Hepatocyte (in vitro differentiated cells): ENCODE measurements around the gene PCCA. TPM values are rescaled to one million over a fixed set of nuclear protein-coding genes. Genes with fewer than 3 reads are reported as not detected.
A peak's percentile ranks its signal among the peaks of the same experiment; 100 is the strongest.

ENCODE experiments used
- DNase-seq: peaks from one replicate; pipeline ENCODE4 v3.0.0-alpha.2; 2016; ENCODE audit warnings: low spot score
- H2AFZ ChIP-seq: fragments of 200-600 bp; sonication (generic); 2 replicates; pipeline ENCODE4 v1.6.0; 2016; ENCODE audit warnings: antibody characterized with exemption, mild to moderate bottlenecking
- H3K27ac ChIP-seq: fragments of 200-600 bp; sonication (generic); 2 replicates; pipeline ENCODE4 v1.5.1; 2016; ENCODE audit warnings: mild to moderate bottlenecking
- H3K27me3 ChIP-seq: fragments of 200-600 bp; sonication (generic); 2 replicates; pipeline ENCODE4 v1.6.1; 2016
- H3K36me3 ChIP-seq: fragments of 200-600 bp; sonication (generic); replicated peaks from 2 replicates; pipeline ENCODE4 v1.5.1; 2016; ENCODE audit warnings: low read depth; ENCODE audit not compliant: insufficient read depth
- H3K4me1 ChIP-seq: fragments of 200-600 bp; sonication (generic); 2 replicates; pipeline ENCODE4 v1.5.1; 2016; ENCODE audit warnings: mild to moderate bottlenecking, moderate library complexity; ENCODE audit not compliant: insufficient read depth
- H3K4me2 ChIP-seq: fragments of 200-600 bp; sonication (generic); 2 replicates; pipeline ENCODE4 v1.6.0; 2016
- H3K4me3 ChIP-seq: fragments of 200-600 bp; sonication (generic); 2 replicates; pipeline ENCODE4 v1.5.1; 2016; ENCODE audit warnings: mild to moderate bottlenecking
- H3K79me2 ChIP-seq: fragments of 200-600 bp; sonication (generic); 2 replicates; pipeline ENCODE4 v1.6.0; 2017; ENCODE audit warnings: mild to moderate bottlenecking
- H3K9me2 ChIP-seq: fragments of 200-600 bp; sonication (generic); replicated peaks from 2 replicates; pipeline ENCODE4 v1.6.0; 2017; ENCODE audit warnings: mild to moderate bottlenecking; ENCODE audit not compliant: insufficient read depth
- H3K9me3 ChIP-seq: fragments of 200-600 bp; sonication (generic); 2 replicates; pipeline ENCODE4 v1.5.1; 2016; ENCODE audit warnings: low read depth, mild to moderate bottlenecking
- H4K20me1 ChIP-seq: fragments of 200-600 bp; sonication (generic); 2 replicates; pipeline ENCODE4 v1.6.0; 2016; ENCODE audit warnings: mild to moderate bottlenecking; ENCODE audit not compliant: insufficient read depth, poor library complexity, severe bottlenecking
- CTCF ChIP-seq: fragments of 200-600 bp; sonication (generic); IDR thresholded peaks from 2 replicates; pipeline ENCODE4 v1.5.1; 2016; ENCODE audit warnings: antibody characterized with exemption, mild to moderate bottlenecking; ENCODE audit not compliant: poor library complexity
- EZH2 ChIP-seq: fragments of 200-600 bp; sonication (generic); IDR thresholded peaks from 2 replicates; pipeline ENCODE4 v1.6.1; 2016; ENCODE audit warnings: antibody characterized with exemption, mild to moderate bottlenecking, borderline replicate concordance
- EZH2phosphoT487 ChIP-seq: fragments of 200-600 bp; sonication (generic); IDR thresholded peaks from one replicate; pipeline ENCODE4 v1.6.1; 2018; ENCODE audit warnings: antibody characterized with exemption, mild to moderate bottlenecking, low read depth, moderate library complexity; ENCODE audit not compliant: unreplicated experiment, severe bottlenecking
- WGBS: methylation state at CpG from one replicate; pipeline ENCODE4 v1.1.6; 2016; ENCODE audit warnings: low lambda C conversion rate; ENCODE audit errors: missing lambda C conversion rate; 5-methylcytosine and 5-hydroxymethylcytosine counted together
- polyA plus RNA-seq: library from polyadenylated mRNA; unstranded; fragments of >200 nt; fragmentation: Nextera tagmentation; extraction: Ambion mirVana; gene quantifications from 2 replicates; pipeline ENCODE4 v1.2.1, GENCODE V29; 2016
- total RNA-seq: library from RNA; depleted of rRNA; stranded (reverse); fragments of >200 nt; gene quantifications from 2 replicates; pipeline ENCODE4 v1.2.3, GENCODE V29; 2014

Gene PCCA
- 19.5 and 28.2 TPM in 2 replicates for total RNA-seq
- 23.6 and 25.7 TPM in 2 replicates for polyA plus RNA-seq

GRCh38 chr13:100088644-100089464 is at the start of gene PCCA:
TSS of gene PCCA (plus strand) at chr13:100089093. CDS start at chr13:100089121, 28 bp downstream.
- Histone ChIP-seq H3K27me3 (no peaks in the 10 kb centered on the region), H3K4me1 (peaks cover 4% of the 10 kb centered on the region), H3K9me2 (no peaks in the 10 kb centered on the region), H2AFZ (peak within 1 kb of the TSS; percentile 99), H4K20me1 (peaks cover 26% of the 10 kb centered on the region), H3K36me3 (no peaks in the 10 kb centered on the region), H3K79me2 (peaks cover 54% of the 10 kb centered on the region), H3K27ac (peak within 1 kb of the TSS; percentile 80), H3K4me3 (peak within 1 kb of the TSS; percentile 92), H3K9me3 (no peaks in the 10 kb centered on the region), H3K4me2 (peak within 1 kb of the TSS; percentile 88)
- DNase-seq: peak; percentile 97
- TF ChIP-seq EZH2phosphoT487: no peak
- no peak for TF ChIP-seq CTCF
- TF ChIP-seq EZH2: no peak
- 1% methylated on average over 70 of the region's 77 CpGs for WGBS

- H3K4me2 ChIP-seq: peak overlapping the region; percentile 42
- H3K4me1 ChIP-seq: no peaks in the 10 kb centered on the region
- H4K20me1 ChIP-seq: no peaks in the 10 kb centered on the region
- peak overlapping the region; percentile 1 for H2AFZ ChIP-seq
- no peaks in the 10 kb centered on the region for H3K9me3 ChIP-seq
- no peak for TF ChIP-seq EZH2
- no peak for TF ChIP-seq EZH2phosphoT487
- no peak for TF ChIP-seq CTCF
- peak overlapping the region; percentile 0 for H3K27ac ChIP-seq
- no peaks in the 10 kb centered on the region for H3K9me2 ChIP-seq
- H3K27me3 ChIP-seq: no peaks in the 10 kb centered on the region
- 28% methylated on average over 4 of the region's 4 CpGs for WGBS
- no peaks in the 10 kb centered on the region for H3K79me2 ChIP-seq
- H3K36me3 ChIP-seq: no peaks in the 10 kb centered on the region
- peak; percentile 14 for DNase-seq
- H3K4me3 ChIP-seq: no peak overlapping the region
Observed at GRCh38 chr13:100039740-100040139, 49.2 kb upstream of the PCCA start.

- 26% methylated on average over 3 of the region's 3 CpGs for WGBS
- peak overlapping the region; percentile 1 for H2AFZ ChIP-seq
Observed at GRCh38 chr13:100040196-100040595, 48.7 kb upstream of the PCCA start.

More at GRCh38 chr13:100040196-100040595, 48.7 kb upstream of the PCCA start:
- Histone ChIP-seq H3K27me3 (no peaks in the 10 kb centered on the region), H3K9me2 (no peaks in the 10 kb centered on the region), H3K36me3 (no peaks in the 10 kb centered on the region), H3K4me3 (no peak overlapping the region), H3K4me2 (peak overlapping the region; percentile 42), H3K4me1 (no peaks in the 10 kb centered on the region), H3K27ac (peak overlapping the region; percentile 0), H3K79me2 (no peaks in the 10 kb centered on the region), H3K9me3 (no peaks in the 10 kb centered on the region), H4K20me1 (no peaks in the 10 kb centered on the region)
- DNase-seq: no peak
- TF ChIP-seq EZH2 (no peak), CTCF (no peak), EZH2phosphoT487 (no peak)
